Activated T-cell treated with anti-CD3 and anti-CD28 coated beads, Interleukin-2, amount 50 U/mL, for 24 hours (primary cell): Measurements from ENCODE around the gene KISS1R.
"Not testable (repeated sequence)": the region's sequence is repeated elsewhere in the genome, so short reads cannot be mapped to it uniquely, and the experiment has no call there.

ENCODE experiments used
- DNase-seq: peaks from one replicate; pipeline ENCODE4 v3.0.0-alpha.2; 2020
- H3K27ac Mint-ChIP-seq: 2 replicates; pipeline ENCODE4 v1.8.0; 2020; ENCODE audit warnings: mild to moderate bottlenecking, mixed read lengths
- H3K27me3 Mint-ChIP-seq: 2 replicates; pipeline ENCODE4 v1.8.0; 2020; ENCODE audit warnings: mixed read lengths
- H3K36me3 Mint-ChIP-seq: 2 replicates; pipeline ENCODE4 v1.8.0; 2020; ENCODE audit warnings: low read depth, mixed read lengths
- H3K4me1 Mint-ChIP-seq: 2 replicates; pipeline ENCODE4 v1.8.0; 2020; ENCODE audit warnings: low read depth, mixed read lengths
- H3K4me3 Mint-ChIP-seq: 2 replicates; pipeline ENCODE4 v1.8.0; 2020; ENCODE audit warnings: mild to moderate bottlenecking, moderate library complexity, mixed read lengths
- H3K9me3 Mint-ChIP-seq: 2 replicates; pipeline ENCODE4 v1.8.0; 2020; ENCODE audit warnings: mixed read lengths

KISS1R gene

DNA sequence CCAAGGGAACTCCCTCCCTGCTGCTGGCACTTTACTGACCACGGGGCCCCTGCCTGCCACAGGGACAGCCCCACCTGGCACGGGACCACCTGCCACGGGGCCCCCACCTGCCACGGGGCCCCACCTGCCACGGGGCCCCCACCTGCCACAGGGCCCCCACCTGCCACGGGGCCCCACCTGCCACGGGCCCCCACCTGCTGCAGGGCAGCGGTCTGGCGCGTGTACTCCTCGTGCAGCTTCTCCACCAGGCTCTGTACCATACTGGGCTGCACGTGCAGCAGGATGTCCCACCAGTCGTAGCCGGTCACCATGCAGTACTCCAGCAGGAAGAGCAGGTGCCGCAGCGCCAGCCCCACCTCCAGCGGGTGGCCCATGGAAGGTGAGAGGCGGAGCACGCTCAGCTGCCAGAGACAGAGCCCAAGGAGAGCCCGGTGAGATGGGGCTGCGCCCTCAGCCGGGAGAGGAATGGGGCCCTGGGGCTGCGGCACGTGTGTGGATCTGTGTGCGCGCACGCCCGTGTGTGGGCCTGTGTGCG, 40.3 kb upstream of the KISS1R start:
- Mint-ChIP-seq H3K36me3 (peaks cover 45% of the 10 kb centered on the region), H3K4me3 (no peak overlapping the region), H3K27me3 (no peaks in the 10 kb centered on the region), H3K4me1 (peaks cover 8% of the 10 kb centered on the region), H3K9me3 (no peaks in the 10 kb centered on the region), H3K27ac (no peak overlapping the region)
- DNase-seq: no peak

DNA sequence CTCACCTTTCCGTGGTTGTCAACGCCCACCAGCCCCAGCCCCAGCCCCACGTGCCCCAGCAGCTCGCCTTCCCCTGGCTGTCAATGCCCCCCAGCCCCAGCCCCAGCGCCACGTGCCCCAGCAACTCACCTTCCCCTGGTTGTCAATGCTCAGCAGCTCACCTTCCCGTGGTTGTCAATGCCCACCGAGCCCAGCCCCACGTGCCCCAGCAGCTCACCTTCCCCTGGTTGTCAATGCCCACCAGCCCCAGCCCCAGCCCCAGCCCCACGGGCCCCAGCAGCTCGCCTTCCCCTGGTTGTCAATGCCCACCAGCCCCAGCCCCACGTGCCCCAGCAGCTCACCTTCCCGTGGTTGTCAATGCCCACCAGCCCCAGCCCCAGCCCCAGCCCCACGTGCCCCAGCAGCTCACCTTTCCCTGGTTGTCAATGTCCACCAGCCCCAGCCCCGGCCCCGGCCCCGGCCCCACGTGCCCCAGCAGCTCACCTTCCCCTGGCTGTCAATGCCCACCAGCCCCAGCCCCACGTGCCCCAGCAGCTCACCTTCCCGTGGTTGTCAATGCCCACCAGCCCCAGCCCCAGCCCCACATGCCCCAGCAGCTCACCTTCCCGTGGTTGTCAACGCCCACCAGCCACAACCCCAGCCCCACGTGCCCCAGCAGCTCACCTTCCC, 39.0 kb upstream of the KISS1R start:
- not testable (repeated sequence) for H3K4me3 Mint-ChIP-seq, H3K4me1 Mint-ChIP-seq, H3K9me3 Mint-ChIP-seq, H3K27me3 Mint-ChIP-seq, H3K27ac Mint-ChIP-seq, DNase-seq
- H3K36me3 Mint-ChIP-seq: peaks cover 57% of the 10 kb centered on the region

DNA sequence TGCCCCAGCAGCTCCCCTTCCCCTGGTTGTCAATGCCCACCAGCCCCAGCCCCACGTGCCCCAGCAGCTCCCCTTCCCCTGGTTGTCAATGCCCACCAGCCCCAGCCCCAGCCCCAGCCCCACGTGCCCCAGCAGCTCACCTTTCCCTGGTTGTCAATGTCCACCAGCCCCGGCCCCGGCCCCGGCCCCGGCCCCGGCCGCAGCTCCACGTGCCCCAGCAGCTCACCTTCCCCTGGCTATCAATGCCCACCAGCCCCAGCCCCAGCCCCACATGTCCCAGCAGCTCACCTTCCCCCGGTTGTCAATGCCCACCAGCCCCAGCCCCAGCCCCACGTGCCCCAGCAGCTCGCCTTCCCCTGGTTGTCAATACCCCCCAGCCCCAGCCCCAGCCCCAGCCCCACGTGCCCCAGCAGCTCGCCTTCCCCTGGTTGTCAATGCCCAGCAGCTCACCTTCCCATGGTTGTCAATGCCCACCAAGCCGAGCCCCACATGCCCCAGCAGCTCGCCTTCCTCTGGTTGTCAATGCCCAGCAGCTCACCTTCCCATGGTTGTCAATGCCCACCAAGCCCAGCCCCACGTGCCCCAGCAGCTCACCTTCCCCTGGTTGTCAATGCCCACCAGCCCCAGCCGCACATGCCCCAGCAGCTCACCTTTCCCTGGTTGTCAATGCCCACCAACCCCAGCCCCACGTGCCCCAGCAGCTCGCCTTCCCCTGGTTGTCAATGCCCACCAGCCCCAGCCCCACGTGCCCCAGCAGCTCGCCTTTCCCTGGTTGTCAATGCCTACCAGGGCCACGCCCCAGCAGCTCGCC, 38.2 kb upstream of the KISS1R start:
- not testable (repeated sequence) for H3K27me3 Mint-ChIP-seq, H3K9me3 Mint-ChIP-seq, H3K27ac Mint-ChIP-seq, H3K4me3 Mint-ChIP-seq, DNase-seq, H3K4me1 Mint-ChIP-seq
- peaks cover 63% of the 10 kb centered on the region for H3K36me3 Mint-ChIP-seq

DNA sequence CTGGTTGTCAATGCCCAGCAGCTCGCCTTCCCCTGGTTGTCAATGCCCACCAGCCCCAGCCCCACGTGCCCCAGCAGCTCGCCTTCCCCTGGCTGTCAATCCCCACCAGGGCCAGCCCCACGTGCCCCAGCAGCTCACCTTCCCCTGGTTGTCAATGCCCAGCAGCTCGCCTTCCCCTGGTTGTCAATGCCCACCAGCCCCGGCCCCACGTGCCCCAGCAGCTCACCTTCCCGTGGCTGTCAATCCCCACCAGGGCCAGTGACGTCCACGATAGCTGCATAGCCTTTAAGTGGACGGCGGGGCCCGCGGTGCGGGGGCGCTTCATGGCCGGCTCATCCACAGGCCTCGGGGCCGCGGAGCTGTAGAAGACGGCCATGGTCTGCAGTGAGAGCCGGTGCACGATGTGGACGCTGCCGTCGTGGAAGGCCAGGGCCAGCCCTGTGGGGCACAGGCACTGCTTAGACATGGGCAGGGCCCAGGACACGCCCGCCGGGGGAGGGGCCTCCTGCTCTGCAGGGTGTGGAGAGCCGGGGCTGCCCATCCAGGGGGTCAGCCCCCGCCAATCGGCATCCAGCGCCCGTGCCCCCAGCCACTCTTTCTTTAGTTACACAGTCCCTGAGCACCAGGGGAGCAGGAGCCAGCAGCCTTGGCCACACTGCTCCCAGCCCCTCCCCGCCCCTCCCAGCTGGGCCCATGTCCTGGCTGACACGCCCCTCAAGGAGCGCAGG, 37.3 kb upstream of the KISS1R start:
- Mint-ChIP-seq H3K4me1 (no peaks in the 10 kb centered on the region), H3K9me3 (no peaks in the 10 kb centered on the region), H3K27ac (no peak overlapping the region), H3K4me3 (no peak overlapping the region), H3K36me3 (peaks cover 64% of the 10 kb centered on the region), H3K27me3 (no peaks in the 10 kb centered on the region)
- no peak for DNase-seq

DNA sequence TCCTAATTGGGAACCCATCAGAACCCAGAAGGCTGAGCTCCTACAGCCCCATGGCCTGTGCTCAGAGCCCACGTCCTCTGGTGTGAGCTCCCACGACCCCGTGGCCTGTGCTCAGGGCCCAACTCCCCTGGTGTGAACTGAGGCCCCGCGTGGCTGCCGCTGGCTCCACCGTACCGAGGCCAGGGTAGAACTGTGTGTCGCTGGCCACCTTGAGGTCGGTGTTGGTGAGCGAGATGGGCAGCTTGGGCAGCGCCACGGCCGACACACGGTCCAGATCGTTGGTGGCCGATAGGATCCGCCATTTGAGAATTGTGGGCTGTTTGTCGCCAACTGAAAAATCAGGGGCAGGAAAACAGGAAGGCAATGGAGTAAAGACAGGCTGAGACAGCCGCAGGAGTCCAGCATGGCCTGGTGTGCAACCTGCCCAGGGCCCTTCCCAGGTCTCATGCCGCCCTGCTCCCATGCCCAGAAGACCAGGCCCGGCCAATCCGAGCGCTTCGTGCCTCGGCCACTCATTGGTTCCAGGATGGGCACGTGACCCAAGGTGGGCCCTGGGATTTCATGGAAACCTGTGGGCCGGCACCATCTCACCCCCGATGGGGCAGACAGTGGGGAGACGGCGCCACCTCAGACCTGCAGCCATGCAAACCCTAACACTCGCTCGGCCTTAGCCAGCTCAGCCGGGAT, 35.6 kb upstream of the KISS1R start:
- H3K4me3 Mint-ChIP-seq: no peak overlapping the region
- peaks cover 63% of the 10 kb centered on the region for H3K36me3 Mint-ChIP-seq
- no peak for DNase-seq
- H3K27me3 Mint-ChIP-seq: no peaks in the 10 kb centered on the region
- H3K9me3 Mint-ChIP-seq: no peaks in the 10 kb centered on the region
- H3K4me1 Mint-ChIP-seq: no peaks in the 10 kb centered on the region
- no peak overlapping the region for H3K27ac Mint-ChIP-seq

DNA sequence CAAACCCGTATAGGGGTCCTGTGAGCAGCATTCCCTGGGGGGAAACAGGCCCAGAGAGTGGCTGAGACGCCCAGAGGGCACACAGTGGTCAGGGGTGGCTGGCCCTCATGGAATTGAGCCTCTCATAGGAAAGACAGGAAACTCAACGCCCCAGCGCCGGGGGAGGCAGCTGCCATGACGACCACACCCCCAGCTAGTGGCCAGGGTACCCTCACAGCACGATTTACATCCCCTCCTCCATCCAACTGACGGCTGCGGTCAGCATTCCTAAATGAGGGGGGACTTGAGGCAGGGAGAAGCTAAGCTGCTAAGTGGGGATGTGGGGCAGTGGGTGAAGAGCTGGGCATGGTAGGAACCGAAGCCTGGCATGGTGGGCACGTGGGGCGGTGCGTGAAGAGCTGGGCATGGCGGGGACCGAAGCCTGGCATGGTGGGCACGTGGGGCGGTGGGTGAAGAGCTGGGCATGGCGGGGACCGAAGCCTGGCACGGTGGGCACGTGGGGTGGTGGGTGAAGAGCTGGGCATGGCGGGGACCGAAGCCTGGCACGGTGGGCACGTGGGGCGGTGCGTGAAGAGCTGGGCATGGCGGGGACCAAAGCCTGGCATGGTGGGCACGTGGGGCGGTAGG, 34.1 kb upstream of the KISS1R start:
- Mint-ChIP-seq H3K4me3 (no peak overlapping the region), H3K36me3 (peaks cover 68% of the 10 kb centered on the region), H3K27ac (no peak overlapping the region), H3K27me3 (no peaks in the 10 kb centered on the region), H3K4me1 (no peaks in the 10 kb centered on the region), H3K9me3 (no peaks in the 10 kb centered on the region)
- no peak for DNase-seq

DNA sequence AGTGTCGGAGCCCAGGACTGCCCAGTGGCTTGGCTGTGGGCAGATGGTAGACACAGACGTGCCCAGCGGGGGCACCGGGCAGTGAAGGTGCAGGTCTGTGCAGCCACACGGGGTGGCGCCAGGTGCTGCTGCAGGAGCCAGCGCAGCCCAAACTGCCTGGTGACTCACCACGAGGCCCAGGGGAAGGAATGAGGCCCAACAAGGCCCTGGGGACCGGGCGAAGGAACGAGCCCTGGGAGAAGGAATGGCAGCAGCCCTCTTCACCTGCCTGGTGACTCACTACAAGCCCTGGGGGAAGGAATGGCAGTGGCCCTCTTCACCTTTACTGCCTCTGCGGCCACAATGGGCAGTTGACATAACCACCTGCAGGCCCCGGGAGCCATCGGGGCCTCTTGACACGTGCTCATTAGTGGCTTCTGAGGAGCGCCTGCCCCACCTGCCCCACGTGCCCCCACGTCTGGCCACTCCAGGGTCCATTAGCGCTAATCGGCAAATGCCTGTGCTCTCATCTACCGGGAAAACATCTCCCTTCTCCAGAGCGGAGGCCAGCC, 33.4 kb upstream of the KISS1R start:
- no peak for DNase-seq
- Mint-ChIP-seq H3K9me3 (no peaks in the 10 kb centered on the region), H3K36me3 (peaks cover 72% of the 10 kb centered on the region), H3K27me3 (no peaks in the 10 kb centered on the region), H3K27ac (no peak overlapping the region), H3K4me3 (no peak overlapping the region), H3K4me1 (peaks cover 4% of the 10 kb centered on the region)

DNA sequence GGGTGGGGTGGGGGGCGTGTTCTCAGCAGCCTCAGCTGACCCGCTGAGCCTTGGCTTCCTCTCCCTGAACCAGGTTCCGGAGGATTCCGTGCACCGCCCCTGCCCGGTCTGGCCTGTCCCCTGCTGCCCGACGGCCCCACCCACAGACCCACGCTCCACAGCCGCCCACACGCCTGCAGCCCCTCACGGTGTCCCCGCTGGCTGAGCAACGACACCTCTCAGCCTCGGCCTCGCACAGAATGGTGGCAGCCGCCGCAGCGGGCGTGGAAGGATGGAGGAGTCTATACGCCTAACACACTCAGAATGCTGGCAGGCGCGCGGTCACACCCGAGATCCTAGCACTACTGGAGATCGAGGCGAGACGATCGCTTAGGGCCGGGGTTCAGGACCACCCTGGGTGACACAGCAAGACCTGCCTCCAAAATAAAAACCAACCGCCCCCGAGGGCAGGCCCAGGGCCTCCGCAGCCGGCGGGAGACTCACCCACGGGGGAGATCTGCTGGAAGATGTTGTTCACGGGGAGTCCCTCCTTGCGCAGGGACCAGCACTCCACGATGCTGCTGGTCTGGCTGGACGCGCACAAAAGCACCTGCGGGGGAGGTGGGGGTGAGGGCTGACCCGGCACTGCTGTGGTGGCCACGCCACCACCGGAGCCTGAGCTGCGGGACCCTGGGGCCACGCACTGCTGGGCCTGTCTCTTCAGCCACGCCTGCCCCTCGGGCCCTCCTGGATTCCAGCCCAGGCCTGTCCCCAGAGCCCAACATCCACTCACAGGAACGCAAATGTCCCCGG, 32.5 kb upstream of the KISS1R start:
- Mint-ChIP-seq H3K9me3 (no peaks in the 10 kb centered on the region), H3K27me3 (no peaks in the 10 kb centered on the region), H3K4me1 (peaks cover 5% of the 10 kb centered on the region), H3K27ac (no peak overlapping the region), H3K36me3 (peaks cover 74% of the 10 kb centered on the region), H3K4me3 (no peak overlapping the region)
- no peak for DNase-seq

DNA sequence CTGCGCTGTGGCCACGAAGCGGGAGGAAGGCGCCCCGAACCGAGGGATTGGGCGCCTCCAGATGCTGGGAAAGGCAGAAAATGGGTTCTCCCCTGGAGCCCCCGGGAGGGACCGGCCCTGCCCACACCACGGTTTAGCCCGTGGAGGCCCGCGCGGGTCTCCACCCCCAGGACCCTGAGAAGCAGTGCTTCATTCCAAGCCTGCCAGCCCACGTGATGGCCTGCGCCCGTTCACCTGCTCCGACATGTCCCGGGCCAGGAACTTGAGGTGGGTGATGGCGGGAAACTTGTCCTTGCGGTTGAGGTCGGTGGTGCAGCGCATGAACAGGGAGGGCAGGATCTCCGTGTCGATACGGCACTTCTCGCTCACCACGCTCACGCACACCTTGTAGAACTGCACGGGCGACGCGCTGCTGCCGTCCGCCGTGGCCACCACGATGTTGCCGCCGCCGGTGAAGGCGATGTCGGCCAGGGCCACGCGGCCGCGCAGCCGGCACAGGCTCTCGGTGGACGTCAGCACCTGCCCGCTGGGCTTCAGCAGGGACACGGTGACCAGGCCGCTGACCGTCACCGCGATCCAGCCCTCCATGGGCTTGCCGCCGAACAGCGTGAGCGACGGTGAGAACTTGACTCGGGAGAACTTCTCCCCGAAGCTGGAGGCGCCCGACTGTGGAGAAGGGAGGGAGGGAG, 31.5 kb upstream of the KISS1R start:
- no peaks in the 10 kb centered on the region for H3K9me3 Mint-ChIP-seq
- H3K36me3 Mint-ChIP-seq: peaks cover 78% of the 10 kb centered on the region
- H3K27me3 Mint-ChIP-seq: no peaks in the 10 kb centered on the region
- DNase-seq: no peak
- H3K27ac Mint-ChIP-seq: no peak overlapping the region
- H3K4me3 Mint-ChIP-seq: no peak overlapping the region
- H3K4me1 Mint-ChIP-seq: peaks cover 5% of the 10 kb centered on the region

DNA sequence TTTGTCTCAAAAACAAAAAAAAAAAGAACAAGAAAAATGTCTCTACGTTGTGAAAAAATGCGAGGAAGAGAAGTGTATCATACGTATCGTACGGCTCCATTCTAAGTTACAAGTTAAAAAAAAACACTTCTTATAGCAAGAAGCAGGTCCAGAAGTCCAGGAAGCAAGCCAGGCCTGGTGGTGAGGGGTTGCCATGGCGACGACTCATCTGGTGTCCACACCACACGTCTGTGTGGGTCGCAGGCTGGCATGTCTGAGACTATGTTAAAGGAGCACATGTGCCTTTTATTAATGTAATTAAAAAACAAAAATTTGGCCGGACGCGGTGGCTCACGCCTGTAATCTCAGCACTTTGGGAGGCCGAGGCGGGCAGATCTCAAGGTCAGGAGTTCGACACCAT, 30.1 kb upstream of the KISS1R start:
- no peak for DNase-seq
- no peak overlapping the region for H3K4me3 Mint-ChIP-seq
- H3K9me3 Mint-ChIP-seq: no peaks in the 10 kb centered on the region
- H3K27ac Mint-ChIP-seq: no peak overlapping the region
- no peaks in the 10 kb centered on the region for H3K27me3 Mint-ChIP-seq
- peaks cover 9% of the 10 kb centered on the region for H3K4me1 Mint-ChIP-seq
- peaks cover 65% of the 10 kb centered on the region for H3K36me3 Mint-ChIP-seq

DNA sequence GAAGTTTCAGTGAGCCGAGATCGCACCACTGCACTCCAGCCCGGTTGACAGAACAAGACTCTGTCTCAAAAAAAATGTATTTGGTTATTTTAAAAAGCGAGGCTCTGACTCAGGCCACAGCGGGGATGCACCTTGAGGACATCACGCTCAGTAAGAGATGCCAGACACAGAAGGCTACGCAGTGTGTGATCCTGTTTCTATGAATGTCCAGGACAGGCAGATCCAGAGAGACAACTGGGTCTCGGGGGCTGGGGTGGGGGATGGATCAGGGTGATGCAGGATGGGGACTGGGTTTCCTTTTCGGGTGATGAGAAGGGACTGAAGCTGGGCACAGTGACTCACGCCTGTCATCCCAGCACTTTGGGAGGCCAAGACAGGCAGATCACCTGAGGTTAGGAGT, 29.5 kb upstream of the KISS1R start:
- H3K4me3 Mint-ChIP-seq: no peak overlapping the region
- H3K27ac Mint-ChIP-seq: no peak overlapping the region
- H3K4me1 Mint-ChIP-seq: peaks cover 11% of the 10 kb centered on the region
- H3K27me3 Mint-ChIP-seq: no peaks in the 10 kb centered on the region
- DNase-seq: no peak
- no peaks in the 10 kb centered on the region for H3K9me3 Mint-ChIP-seq
- H3K36me3 Mint-ChIP-seq: peaks cover 61% of the 10 kb centered on the region

DNA sequence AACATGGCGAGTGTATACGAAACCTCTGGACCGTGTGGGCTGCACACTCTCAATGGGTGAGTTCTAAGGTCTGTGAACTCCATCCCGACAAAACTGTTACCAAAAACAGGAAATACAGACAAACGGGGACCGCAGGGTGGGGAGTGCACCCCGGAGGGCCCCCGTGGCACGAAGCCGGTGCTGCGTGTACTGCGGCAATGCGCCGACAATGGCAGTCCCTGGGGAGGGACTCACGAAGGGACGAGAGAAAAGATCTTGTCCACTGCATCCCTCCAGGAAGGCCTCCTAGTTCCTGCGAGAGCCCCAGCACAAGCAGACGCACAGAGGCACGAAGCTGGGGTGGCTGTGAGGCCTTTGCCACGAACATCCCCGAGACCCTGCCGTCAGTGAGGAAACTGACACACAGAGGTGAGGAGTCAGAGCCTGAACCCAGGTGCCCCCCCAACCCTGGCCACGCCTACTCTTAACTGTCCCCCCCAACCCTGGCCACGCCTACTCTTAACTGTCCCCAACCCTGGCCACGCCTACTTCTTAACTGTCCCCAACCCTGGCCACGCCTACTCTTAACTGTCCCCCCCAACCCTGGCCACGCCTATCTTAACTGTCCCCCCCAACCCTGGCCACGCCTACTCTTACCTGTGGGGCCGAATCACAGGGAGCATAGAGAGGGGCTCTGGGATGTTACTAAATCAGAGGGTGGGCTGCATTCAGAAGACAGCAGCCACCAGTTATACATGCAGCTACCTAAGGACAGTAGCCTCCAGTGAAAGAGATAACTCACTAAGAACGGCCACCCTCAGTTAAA, 28.4 kb upstream of the KISS1R start:
- peaks cover 19% of the 10 kb centered on the region for H3K4me1 Mint-ChIP-seq
- no peak overlapping the region for H3K4me3 Mint-ChIP-seq
- peaks cover 51% of the 10 kb centered on the region for H3K36me3 Mint-ChIP-seq
- peak overlapping the region; percentile 66 for H3K27ac Mint-ChIP-seq
- no peaks in the 10 kb centered on the region for H3K9me3 Mint-ChIP-seq
- no peaks in the 10 kb centered on the region for H3K27me3 Mint-ChIP-seq
- DNase-seq: peak; percentile 49
